Transverse colon (tissue), 3 donors: Measurements from ENCODE around the gene EML4.

ENCODE experiments used
- POLR2A ChIP-seq: fragments of 450-650 bp; IDR thresholded peaks from one replicate; pipeline ENCODE4 v1.6.1; 2016; ENCODE audit warnings: antibody characterized with exemption, mild to moderate bottlenecking, moderate library complexity
- TF ChIP-seq, protein P1 (sequence below), 5 experiments: fragments of 200-600 bp in 3 of 5; fragments of 450-650 bp in 2 of 5; sonication (generic) in 3 of 5; IDR thresholded peaks; 1 replicate in 2 of 5; 2 replicates in 3 of 5; pipeline ENCODE4 v1.5.1; 2016 to 2017; ENCODE audit warnings: antibody characterized with exemption in 5 of 5, inconsistent platforms in 3 of 5, mild to moderate bottlenecking in 2 of 5, moderate library complexity in 1 of 5

DNA sequence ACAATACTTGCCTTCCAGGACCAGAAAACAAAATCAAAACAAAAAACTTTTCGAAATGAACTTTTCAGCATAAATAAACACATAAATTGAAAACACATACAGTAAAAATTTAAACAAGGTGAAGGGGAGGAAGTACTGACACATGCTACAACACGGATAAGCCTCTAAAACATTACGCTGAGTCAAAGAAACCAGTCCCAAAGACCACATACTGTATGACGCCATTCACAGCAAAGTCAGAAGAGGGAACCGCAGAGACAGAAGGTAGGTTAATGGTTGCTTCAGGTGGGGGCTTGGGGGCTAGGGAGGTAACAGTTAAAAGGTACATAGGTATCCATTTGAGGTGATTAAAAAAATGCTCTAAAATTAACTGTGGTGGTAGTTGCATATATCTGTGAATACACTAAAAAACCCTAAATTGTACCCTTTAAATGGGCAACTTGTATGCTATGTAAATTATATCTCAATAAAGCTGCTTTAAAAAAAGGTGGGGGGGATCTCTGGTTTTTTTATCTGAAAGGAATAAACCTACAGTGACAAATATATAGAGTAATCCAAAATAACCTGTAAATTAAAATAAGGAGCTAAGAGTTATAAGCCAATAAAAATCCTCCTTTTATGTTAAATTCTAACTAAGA is 184.8 kb downstream of the EML4 start:
- TF ChIP-seq POLR2A: no peak
- TF ChIP-seq, protein P1, sequence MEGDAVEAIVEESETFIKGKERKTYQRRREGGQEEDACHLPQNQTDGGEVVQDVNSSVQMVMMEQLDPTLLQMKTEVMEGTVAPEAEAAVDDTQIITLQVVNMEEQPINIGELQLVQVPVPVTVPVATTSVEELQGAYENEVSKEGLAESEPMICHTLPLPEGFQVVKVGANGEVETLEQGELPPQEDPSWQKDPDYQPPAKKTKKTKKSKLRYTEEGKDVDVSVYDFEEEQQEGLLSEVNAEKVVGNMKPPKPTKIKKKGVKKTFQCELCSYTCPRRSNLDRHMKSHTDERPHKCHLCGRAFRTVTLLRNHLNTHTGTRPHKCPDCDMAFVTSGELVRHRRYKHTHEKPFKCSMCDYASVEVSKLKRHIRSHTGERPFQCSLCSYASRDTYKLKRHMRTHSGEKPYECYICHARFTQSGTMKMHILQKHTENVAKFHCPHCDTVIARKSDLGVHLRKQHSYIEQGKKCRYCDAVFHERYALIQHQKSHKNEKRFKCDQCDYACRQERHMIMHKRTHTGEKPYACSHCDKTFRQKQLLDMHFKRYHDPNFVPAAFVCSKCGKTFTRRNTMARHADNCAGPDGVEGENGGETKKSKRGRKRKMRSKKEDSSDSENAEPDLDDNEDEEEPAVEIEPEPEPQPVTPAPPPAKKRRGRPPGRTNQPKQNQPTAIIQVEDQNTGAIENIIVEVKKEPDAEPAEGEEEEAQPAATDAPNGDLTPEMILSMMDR (IDR thresholded peaks at IDR 0.05): no peak
